KMS-11 (cell line): ENCODE data around the gene DIAPH1.

ENCODE experiments used
- H2AFZ ChIP-seq: fragments of 200-600 bp; sonication (generic); 2 replicates; pipeline ENCODE4 v1.6.1; 2016; ENCODE audit warnings: antibody characterized with exemption, mixed run types, low read depth
- H3K27ac ChIP-seq: fragments of 200-600 bp; sonication (generic); 2 replicates; pipeline ENCODE4 v1.6.1; 2016; ENCODE audit warnings: mild to moderate bottlenecking, mixed run types
- H3K27me3 ChIP-seq: fragments of 200-600 bp; sonication (generic); 2 replicates; pipeline ENCODE4 v1.6.1; 2017; ENCODE audit warnings: mild to moderate bottlenecking, low read depth, mixed run types, moderate library complexity; ENCODE audit not compliant: insufficient read depth
- H3K36me3 ChIP-seq: fragments of 200-600 bp; sonication (generic); 2 replicates; pipeline ENCODE4 v1.6.1; 2017; ENCODE audit warnings: mild to moderate bottlenecking, mixed run types; ENCODE audit not compliant: insufficient read depth
- H3K4me1 ChIP-seq: fragments of 200-600 bp; sonication (generic); 2 replicates; pipeline ENCODE4 v1.6.1; 2016; ENCODE audit warnings: mild to moderate bottlenecking, low read depth, mixed run types; ENCODE audit not compliant: poor library complexity, severe bottlenecking
- H3K4me2 ChIP-seq: fragments of 200-600 bp; sonication (generic); 2 replicates; pipeline ENCODE4 v1.7.0; 2016; ENCODE audit warnings: mild to moderate bottlenecking, mixed run types
- H3K4me3 ChIP-seq: fragments of 200-600 bp; sonication (generic); IDR thresholded peaks from 2 replicates; pipeline ENCODE4 v1.6.1; 2017; ENCODE audit warnings: low read depth, low read length, mixed read lengths; ENCODE audit not compliant: insufficient read depth
- H3K79me2 ChIP-seq: fragments of 200-600 bp; sonication (generic); 2 replicates; pipeline ENCODE4 v1.6.1; 2016; ENCODE audit warnings: low read depth, mixed run types; ENCODE audit not compliant: insufficient read depth
- H3K9ac ChIP-seq: fragments of 200-600 bp; sonication (generic); 2 replicates; pipeline ENCODE4 v1.6.1; 2016; ENCODE audit warnings: mild to moderate bottlenecking, mixed run types
- H4K20me1 ChIP-seq: fragments of 200-600 bp; sonication (generic); 2 replicates; pipeline ENCODE4 v1.6.1; 2016; ENCODE audit warnings: mild to moderate bottlenecking, mixed run types; ENCODE audit not compliant: insufficient read depth
- CTCF ChIP-seq: fragments of 200-600 bp; sonication (generic); conservative IDR thresholded peaks from 2 replicates; pipeline ENCODE4 v1.6.1; 2017; ENCODE audit warnings: low read depth, mild to moderate bottlenecking, antibody characterized with exemption, low read length, moderate library complexity, mixed read lengths

Gene DIAPH1

GRCh38 chr5:141646026-141646425 lies 27.2 kb upstream of the DIAPH1 start:
- Histone ChIP-seq H3K27me3 (no peaks in the 10 kb centered on the region), H3K9ac (no peak overlapping the region), H3K36me3 (no peaks in the 10 kb centered on the region), H3K4me2 (no peak overlapping the region), H3K79me2 (no peaks in the 10 kb centered on the region), H3K4me3 (no peak overlapping the region), H3K4me1 (peaks cover 10% of the 10 kb centered on the region), H3K27ac (no peak overlapping the region), H4K20me1 (no peaks in the 10 kb centered on the region), H2AFZ (no peak overlapping the region)
- TF ChIP-seq CTCF, result no peak

- Histone ChIP-seq H3K27ac (no peak overlapping the region), H3K36me3 (no peaks in the 10 kb centered on the region), H3K79me2 (no peaks in the 10 kb centered on the region), H3K27me3 (no peaks in the 10 kb centered on the region), H3K4me1 (peaks cover 10% of the 10 kb centered on the region), H3K9ac (no peak overlapping the region), H2AFZ (no peak overlapping the region), H3K4me3 (no peak overlapping the region), H4K20me1 (no peaks in the 10 kb centered on the region), H3K4me2 (no peak overlapping the region)
- TF ChIP-seq CTCF, result no peak
Measured at GRCh38 chr5:141641634-141642267, 23.0 kb upstream of the DIAPH1 start.

- Histone ChIP-seq H3K4me2 (no peak overlapping the region), H3K9ac (no peak overlapping the region), H4K20me1 (no peaks in the 10 kb centered on the region), H3K27me3 (no peaks in the 10 kb centered on the region), H3K27ac (no peak overlapping the region), H3K4me1 (peaks cover 13% of the 10 kb centered on the region), H3K4me3 (no peak overlapping the region), H3K79me2 (peaks cover 5% of the 10 kb centered on the region), H3K36me3 (no peaks in the 10 kb centered on the region), H2AFZ (no peak overlapping the region)
- TF ChIP-seq CTCF, result no peak
Measured at GRCh38 chr5:141640698-141641097, 21.9 kb upstream of the DIAPH1 start.

GRCh38 chr5:141640051-141640415 lies 21.2 kb upstream of the DIAPH1 start:
- no peaks in the 10 kb centered on the region for H4K20me1 ChIP-seq
- no peak overlapping the region for H2AFZ ChIP-seq
- H3K79me2 ChIP-seq, result peaks cover 12% of the 10 kb centered on the region
- H3K27ac ChIP-seq, result no peak overlapping the region
- H3K4me1 ChIP-seq, result peaks cover 20% of the 10 kb centered on the region
- TF ChIP-seq CTCF, result no peak
- no peak overlapping the region for H3K9ac ChIP-seq
- no peaks in the 10 kb centered on the region for H3K36me3 ChIP-seq
- no peak overlapping the region for H3K4me2 ChIP-seq
- no peak overlapping the region for H3K4me3 ChIP-seq
- no peaks in the 10 kb centered on the region for H3K27me3 ChIP-seq
